Stimulated activated naive CD4-positive, alpha-beta T cell (primary cell): ENCODE measurements around the gene OLFM1.

Experiments
- DNase-seq, 6 experiments: peaks; one replicate each; lab custom pipeline; 2025; lab: John Stamatoyannopoulos, UW

The OLFM1 gene

DNA sequence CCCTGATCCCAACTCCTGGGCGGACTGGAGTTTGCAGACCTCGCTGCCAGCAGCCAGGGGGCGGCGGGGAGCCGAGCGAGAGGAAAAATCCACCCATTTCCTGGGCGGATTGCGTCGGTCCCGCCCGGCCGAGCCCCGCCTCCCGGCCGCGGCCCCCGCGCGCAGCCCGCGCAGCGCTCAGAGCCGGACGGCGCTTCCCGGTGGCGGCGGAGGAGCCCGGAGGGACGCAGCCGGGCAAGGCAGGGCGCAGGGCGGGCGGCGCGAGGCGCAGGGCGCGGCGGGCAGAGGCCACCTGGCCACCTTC lies at the start of gene OLFM1:
OLFM1 (plus strand) TSS at position 180 of the 304 bp plus-strand sequence. CDS start 322 bp downstream, outside the sequence.
- no peak for DNase-seq

DNA sequence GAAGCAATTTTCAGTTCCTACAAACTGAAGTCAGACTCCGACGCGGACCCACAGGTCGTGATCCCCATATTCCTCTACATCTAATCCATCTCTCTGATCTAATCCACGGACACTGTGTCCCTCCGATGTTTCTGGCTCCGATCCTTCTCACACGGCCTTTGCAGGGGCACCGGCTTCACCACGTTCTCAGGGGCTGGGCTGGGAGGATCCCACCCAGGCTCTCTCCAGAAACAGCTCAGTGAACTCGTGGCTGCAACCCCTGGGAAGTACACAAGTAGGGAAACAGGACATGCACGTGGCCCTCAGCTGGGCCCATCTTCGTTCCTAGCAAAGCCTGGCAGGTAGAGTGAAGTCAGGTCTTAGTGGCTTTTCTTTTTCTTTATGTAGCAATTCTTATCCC lies 49.1 kb upstream of the OLFM1 start:
- no peak for DNase-seq

DNA sequence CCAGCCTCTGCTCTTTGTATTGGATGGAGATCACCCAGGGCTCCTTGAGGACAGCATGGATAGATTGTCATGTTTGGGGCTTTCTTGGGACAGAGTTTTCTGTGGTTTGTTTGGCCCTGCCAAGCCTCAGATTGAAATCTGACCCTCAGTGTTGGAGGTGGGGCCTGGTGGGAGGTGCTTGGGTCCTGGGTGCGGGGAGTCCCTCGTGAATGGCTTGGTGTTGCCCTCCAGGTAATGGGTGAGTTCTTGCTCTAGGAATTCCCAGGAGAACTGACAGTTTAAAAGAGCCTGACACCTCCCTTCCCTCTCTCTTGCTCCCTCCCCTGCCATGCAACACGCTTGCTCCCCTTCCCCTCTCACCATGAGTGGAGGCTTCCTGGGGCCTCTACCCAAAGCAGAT lies 48.6 kb upstream of the OLFM1 start:
- no peak for DNase-seq

DNA sequence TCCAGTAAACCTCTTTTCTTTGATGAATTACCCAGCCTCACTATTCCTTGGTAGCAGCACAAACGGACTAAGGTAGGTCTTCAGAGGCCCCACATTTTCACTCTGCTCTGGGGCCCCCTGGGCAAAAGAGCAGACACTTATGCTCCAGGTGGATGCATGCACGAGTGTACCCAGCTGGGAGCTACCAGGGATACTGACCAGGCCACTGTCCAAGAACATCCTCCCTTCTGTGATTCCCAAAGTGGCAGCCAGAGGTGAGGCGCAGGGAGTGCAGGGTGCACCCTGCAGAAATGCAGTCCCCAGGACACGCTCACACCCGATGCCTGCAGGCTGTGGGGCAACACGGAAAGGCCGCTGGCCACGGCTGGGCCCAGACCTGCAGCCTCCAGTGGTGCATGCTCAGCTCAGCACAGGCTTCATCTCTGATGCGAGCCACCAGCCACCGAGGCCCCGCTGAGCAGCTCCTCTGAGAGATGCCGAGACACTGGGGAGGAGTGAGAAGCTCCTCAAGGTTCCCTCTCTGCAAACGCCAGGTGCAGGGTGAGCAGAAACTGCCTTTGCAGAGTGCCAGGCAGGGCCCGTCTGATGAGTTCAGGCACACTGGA lies 48.1 kb upstream of the OLFM1 start:
- no peak for DNase-seq

DNA sequence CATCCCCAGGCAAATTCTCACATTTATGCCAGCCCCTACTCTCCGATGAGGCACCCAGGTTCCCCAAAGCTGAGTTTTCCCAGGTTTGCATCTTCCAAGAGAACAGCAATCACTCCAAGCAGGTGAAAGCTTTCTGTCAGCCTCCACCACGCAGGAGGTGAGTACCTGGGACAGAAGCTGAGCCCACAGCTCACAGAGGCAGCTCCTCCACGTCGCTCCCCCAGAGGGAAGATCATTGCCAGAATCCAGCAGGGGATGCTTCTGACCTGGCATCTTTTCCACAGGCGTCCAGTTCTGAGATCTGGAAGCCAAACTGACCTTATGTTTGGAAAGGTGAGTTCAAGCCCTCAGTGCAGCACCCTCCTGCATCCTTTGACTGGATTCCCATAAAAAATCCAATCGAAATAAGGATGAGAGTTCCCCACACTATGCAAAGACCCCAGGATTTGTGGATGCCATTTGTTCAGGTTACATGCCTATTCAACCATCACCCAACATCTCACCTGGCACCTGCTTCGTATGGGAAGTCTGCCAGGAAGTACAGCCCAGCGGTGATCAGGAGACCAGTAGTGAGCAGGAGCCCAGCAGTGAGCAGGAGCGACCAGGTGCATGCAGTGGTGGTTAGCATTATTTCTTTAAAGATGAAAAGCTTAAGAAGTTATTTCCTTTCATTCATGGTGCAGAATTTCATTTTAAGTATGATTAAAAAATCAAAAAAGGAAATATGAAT lies 47.4 kb upstream of the OLFM1 start:
- no peak for DNase-seq

DNA sequence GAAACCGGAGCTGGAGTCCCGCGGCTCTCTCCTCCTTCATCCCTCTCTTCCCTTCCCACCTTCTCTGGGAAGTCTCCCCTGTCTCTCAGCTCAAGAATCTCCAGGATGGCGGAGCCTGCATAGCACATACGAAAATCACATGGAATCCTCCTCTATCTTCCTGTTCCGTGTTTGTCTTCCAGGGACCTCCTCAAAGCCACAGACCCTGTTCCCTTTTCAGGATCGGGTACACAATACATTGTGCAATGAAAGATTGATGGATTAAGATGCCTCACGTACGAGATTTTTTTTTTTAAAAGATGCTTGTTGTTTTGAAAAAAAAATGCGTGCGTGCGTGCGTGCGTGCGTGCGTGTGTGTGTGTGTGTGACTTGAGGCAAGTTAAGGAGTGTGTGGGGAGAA lies 46.6 kb upstream of the OLFM1 start:
- DNase-seq: no peak

DNA sequence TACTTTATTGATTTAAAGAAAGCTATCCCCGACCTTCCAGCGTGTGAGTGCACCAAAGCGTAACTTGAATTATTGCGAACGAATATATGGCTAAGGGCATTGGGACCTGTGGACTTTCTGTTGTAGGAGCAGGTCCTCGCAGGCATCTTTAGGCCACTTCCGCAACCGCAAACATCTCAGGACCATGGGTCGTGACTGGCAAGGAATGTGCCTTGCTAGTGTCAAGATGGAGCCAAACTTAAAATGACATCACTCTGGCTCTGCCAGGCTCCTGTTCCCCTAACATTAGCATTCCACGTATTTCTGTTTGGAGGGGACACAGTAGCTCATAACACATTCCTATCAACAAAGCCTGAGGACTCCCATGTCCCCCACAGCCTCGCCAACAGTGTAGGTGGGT lies 44.1 kb upstream of the OLFM1 start:
- no peak for DNase-seq

DNA sequence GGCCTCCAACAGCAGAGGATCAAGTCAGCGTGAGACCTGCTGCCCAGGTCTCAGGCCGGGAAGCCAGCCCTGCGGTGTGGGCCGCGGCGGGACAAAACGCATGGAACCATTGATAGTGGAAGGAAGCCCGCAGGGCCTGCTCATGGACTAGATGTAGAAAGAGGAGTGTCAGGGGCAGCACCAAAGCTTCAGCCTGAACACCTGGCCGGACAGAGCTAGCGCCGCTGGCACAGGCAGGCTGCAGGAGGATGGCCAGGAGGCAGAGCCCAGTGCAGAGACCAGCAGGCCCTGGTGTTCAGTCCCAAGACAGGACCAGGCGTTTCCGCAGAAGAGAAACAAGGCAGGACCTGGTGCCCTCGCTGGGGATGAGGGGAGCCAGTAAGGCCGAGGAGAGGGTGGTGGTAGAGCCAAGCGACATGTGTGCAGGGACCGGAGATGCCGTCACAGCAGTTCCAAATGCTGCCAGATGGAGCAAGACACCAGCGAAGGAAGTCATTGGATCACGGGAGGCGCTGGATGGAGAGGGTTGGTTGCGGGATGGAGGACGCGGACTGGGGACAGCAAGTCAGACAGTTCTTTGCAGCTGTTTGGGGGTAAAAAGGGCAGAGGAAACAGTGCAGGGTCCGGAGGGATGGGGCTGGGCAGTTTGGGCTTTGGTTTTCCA lies 42.1 kb upstream of the OLFM1 start:
- DNase-seq: no peak

DNA sequence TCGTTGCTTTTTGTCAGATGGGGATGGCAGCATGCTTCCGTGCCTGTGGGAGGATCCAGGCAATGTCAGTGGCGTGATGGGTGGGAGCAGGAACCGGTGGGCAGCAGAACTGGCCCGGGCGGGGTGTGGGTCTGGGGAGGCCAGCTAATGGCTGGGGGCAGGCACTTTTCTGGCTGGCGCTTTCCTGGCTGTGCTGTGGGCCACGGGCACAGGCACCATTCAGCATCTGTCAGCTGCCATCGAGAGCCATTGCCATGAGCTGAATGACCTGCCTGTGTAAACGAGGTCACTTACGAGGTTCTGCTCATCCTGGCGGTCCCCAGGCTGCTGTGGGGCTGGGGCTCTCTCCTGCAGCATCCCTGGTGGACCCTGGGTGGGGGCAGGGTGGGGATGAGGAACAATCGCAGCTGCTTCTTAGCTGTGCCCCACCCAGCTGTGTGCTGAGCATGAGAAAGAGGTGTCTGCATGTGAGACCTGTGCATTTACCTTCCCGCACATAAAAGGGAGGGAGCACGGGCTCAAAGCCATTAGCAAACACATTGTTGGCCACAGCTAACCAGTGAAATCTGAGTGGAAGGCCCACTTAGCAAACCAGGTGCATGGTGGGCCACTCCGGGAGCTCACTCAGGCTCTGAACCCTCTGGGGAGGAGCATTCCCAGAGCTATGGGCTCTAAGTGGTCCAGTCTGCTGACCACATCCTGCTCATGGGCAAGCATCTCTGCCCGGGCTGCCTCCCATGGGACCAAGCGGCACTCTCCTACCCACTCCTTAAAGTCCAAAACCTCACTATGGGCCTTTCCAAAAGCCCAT lies 41.3 kb upstream of the OLFM1 start:
- no peak for DNase-seq

DNA sequence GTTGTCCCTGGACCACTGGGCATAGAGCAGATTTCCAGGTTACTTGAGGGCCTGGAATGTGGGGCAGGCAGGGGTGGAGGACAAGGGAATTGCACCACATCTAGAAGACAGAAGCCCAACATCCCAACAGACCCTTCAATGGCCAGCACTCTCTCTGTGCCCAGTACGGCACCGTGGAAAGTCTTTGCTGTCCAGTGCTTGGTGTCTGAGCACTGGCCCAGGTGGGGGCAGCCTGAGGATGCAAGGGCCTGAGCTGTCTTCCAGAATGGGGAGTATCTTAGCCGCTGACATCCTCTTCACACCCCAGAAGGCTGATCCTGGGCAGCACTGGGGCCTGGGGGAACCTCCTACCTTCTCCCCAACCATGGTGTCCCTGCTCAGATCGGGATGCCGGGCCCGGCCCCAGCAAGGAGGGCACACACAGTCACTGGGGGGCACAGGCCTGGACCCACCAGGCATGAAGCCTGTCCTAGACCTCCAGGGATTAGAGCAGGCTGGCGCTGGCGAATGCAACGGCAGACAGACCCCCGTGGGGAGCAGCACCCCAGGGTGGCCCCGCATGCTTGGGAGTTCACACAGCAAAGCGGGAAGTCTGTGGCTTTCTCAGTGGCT lies 40.6 kb upstream of the OLFM1 start:
- DNase-seq: no peak

DNA sequence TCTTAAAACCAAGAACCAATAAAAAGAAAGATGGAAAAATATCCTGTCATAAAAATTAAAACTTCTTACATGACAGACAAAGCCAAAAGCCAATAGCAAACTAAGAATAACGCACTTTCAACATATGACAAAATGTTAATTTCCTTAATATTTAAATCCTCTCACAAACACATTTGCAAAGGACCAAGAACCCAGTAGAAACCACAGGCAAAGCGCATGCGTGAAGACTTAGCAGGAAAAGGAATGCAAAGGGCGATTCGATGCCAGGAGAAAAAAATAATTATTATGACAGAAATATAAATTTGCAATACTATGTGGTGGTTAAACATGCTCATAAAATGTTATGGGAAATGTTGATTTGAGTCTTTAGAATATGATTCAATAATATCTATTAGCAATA lies 39.9 kb upstream of the OLFM1 start:
- DNase-seq: no peak

DNA sequence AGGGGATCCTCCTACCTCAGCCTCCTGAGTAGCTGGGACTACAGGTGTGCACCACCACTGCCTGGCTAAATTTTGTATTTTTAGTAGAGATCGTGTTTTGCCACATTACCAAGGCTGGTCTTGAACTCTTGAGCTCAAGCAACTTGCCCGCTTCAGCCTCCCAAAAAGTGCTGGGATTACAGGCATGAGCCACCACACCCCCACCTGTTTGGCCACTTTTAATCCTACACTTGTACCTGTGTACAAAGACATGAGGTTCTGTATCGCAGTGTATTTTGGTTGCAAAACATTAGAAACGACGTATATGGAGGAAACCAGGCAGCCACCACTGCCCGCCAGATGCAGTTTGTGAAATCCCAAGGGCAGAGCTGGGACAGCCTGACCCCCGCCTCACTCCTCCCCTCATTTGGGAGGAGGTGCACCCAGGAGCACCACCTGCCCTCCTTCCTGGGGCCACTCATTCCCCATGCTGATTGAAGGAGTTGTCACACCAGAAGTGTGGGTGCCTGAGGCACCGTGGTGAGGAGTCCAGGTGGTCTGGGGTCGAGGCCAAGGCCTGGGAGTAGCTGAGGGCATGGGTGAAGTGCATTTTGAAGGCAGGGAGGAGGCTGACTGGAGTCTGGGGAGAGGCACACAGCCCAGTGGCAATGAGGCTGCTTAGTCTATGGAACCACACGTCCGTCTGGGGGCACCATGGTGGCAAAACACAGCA lies 39.3 kb upstream of the OLFM1 start:
- no peak for DNase-seq

DNA sequence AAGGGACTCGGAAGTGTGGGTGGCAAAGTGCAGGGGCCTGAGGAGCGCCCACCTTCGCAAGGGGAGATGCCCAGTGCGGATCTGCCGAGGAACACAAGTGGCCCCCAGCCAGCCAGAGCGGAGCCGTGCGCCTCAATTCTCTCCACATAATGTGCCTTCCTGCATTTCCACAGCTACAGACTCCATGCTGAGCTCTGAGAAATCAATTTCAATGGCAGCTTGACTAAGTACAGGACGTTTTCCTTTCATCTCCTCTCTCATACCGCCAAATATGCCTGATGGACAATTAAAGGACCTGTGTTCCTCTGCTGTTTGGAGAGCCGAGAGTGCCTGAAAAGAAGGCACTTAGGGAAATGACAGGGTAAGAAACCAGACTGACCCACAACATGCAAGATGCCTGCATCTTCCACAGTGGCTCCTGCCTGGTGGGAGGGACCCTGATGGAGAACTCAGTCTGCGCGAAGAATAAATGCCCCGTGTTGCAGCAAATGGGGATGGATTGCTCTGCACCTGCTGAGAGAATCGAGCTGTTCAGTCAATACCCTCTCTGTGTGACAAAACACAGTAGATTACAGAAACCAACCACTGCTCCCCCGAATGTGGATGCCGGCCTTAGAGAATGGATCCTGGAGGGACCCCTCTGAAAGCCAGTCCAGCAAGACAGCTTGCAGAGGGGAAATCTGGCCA lies 38.6 kb upstream of the OLFM1 start:
- DNase-seq: no peak

DNA sequence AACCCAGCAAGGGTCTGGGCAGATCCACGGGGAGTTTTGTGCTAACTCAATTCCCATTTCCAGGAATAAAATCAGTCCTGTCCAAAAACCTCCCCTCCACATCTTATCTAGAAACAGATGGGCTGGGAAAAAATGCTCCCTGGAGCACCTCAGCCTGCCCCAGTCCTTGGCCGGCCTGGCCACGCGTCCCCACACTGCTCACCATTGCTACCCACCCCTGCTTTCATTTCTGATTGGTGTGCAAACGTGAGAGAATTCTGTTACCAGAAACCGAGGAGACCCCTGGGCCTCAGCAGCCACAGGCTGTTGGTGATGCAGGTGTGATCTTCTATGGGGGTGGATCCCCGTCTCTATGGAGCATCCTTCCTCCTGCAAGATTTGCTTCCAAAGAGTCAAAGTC lies 38.0 kb upstream of the OLFM1 start:
- DNase-seq: no peak

DNA sequence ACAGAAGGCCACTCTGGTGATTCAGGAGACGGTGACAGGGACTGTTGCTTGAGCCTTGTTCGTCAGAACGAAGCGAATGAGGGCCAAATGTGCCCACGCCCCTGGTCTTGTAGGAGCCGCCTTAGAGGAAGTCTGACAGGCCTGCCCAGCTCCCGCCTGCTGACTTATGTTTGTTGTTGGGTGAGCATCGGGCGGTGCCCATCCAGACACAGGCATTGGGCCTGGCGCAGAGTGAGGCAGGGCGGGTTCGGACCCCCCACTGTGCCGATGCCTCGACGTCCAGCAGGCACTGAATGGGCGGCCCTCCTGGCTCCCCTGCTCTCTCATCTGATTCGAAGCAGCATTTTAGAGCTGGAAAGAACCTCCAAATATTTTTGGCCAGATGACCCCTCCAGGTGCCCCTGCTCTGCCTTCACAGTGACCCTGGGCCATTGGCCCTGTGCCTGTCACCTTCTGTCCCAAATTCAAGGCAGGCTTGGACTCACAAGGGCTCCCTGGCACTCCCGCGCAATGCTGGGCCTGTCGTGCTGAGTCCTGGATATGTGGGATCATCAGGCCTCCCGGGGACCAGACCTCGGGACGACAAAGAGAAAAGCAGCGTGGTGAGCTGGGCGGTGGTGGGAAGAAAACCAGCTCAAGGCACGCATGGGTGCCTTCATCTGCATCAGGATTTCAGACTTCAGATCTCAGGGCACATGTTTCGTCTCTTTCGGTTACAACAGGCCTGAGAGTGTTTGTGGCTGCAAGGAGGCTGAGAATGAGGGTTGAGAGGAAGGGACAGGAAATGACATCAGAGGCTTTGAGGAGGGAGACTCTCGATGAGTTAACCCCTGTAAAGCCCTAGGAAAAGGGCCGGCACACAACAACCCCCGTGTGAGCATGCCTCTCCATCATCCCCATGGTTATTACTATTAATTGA lies 37.1 kb upstream of the OLFM1 start:
- DNase-seq: no peak

DNA sequence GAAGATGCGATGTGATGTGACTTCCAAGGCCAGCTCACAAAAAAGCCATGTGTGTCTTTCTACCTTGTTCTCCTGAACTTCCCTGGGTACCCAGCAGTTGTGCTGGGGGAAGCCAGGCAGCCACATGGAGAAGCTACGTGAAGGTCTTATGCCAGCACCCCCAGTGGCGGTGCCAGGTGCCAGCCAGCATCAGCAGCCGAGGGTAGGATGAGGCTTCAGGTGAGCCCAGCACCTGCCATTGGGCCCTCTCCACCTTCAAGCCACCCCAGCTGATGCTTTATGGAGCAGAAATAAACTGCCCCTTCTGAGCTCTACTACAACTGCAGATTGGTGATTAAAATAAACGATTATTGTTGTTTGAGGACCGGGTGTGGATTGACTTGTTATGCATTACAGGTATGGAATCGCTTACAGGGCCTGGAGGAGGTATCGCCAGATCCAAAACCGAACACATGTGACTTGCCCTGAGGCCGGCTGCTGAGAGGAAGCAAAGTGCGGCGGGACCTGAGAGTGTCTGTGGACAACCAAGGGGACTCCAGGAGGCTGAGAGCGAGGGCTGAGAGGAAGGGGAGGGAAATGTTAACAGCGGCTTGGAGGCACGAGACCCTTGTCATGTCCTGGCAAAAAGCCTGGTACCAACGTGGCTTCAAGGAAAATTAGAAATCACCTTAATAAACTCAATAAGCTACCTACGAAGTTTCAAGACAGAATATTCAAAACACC lies 36.0 kb upstream of the OLFM1 start:
- no peak for DNase-seq

DNA sequence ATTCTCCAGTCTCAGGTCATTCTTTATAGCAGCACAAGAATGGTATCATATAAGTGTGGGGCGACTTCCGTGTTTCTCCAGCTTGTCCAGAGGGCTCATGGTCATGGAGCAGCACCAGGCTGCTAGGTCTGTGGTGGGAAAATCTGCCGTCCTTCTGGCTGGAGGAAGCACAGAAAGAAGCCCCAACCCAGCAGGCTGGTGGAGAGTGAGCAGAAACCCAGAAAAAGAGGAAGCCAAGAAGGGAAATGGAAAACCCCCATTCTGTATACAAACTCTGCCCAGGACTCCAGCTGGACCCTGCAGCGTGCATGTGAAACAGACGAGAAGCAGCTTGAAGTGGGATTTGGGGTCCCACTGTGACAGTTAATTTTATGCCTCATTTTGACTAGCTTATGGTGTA lies 34.3 kb upstream of the OLFM1 start:
- no peak for DNase-seq

DNA sequence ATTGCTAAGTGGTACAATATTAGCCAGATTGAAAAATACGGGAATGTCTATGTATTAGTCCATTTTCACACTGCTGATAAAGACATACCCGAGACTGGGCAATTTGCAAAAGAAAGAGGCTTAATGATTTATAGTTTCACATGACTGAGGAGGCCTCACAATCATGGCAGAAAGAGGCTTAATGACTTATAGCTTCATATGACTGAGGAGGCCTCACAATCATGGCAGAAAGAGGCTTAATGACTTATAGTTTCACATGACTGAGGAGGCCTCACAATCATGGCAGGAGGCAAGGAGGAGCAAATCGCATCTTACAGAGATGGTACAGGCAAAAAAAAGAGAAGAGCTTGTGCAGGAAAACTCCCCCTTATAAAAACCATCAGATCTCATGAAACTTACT lies 32.3 kb upstream of the OLFM1 start:
- no peak for DNase-seq

DNA sequence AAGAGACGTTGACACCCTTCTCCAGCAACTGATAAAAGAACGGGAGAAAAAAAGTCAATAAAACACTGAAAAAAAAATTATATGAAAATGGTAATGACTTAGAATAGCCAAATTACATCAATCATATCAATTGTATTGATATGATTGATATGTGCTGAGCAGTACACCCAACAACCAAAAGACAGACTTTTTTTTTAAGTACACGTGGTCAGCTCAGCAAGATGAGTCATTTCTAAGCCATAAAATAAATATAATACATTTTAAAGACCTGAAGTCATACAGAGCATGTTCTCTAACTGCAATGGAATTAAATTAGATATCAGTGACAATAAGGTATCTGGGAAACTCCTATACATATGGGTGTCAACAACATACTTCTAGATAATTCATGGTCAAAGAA lies 30.9 kb upstream of the OLFM1 start:
- DNase-seq: no peak
